Stimulated activated naive B cell treated with anti-CD40 and anti-IgM and Interleukin-4, amounts not matched to agents 10 μg/mL and 1 μg/mL and 100 μg/mL, for 72 hours (primary cell): Measurements from ENCODE around the gene PPARG.
"Not testable (repeated sequence)": the region's sequence is repeated elsewhere in the genome, so short reads cannot be mapped to it uniquely, and the experiment has no call there.

Experiments used
- ATAC-seq, 2 donors: fragments of 150-1000 bp; cut with Tn5 transposase; replicated peaks; 2 replicates each; pipeline ENCODE4 v1.10.0; 2021; ENCODE audit warnings: moderate library complexity in 1 of 2
- DNase-seq: peaks from one replicate; pipeline ENCODE4 v3.0.0; 2021
- H3K27ac Mint-ChIP-seq: one replicate; pipeline ENCODE4 v1.8.0; 2022; ENCODE audit warnings: mild to moderate bottlenecking, mixed read lengths
- H3K27me3 Mint-ChIP-seq, 2 donors: one replicate each; pipeline ENCODE4 v1.8.0; 2022; ENCODE audit warnings: mixed read lengths in 2 of 2
- H3K36me3 Mint-ChIP-seq, 2 donors: one replicate each; pipeline ENCODE4 v1.8.0; 2022; ENCODE audit warnings: mixed read lengths in 2 of 2, mild to moderate bottlenecking in 1 of 2
- H3K4me1 Mint-ChIP-seq, 2 donors: one replicate each; pipeline ENCODE4 v1.8.0; 2022; ENCODE audit warnings: mixed read lengths in 2 of 2, mild to moderate bottlenecking in 1 of 2
- H3K4me3 Mint-ChIP-seq, 2 donors: one replicate each; pipeline ENCODE4 v1.8.0; 2022; ENCODE audit warnings: mild to moderate bottlenecking in 2 of 2, mixed read lengths in 2 of 2, moderate library complexity in 1 of 2
- H3K9me3 Mint-ChIP-seq, 2 donors: one replicate each; pipeline ENCODE4 v1.8.0; 2022; ENCODE audit warnings: mixed read lengths in 2 of 2, mild to moderate bottlenecking in 1 of 2

PPARG gene

GRCh38 chr3:12439161-12439940, 150.5 kb downstream of the PPARG start:
- ATAC-seq, result no peak
- DNase-seq, result no peak
- no peaks in the 10 kb centered on the region for H3K9me3 Mint-ChIP-seq
- H3K36me3 Mint-ChIP-seq, result no peaks in the 10 kb centered on the region
- no peak overlapping the region for H3K4me3 Mint-ChIP-seq
- no peak overlapping the region for H3K27ac Mint-ChIP-seq
- H3K27me3 Mint-ChIP-seq, result peaks cover 22 to 43% of the 10 kb centered on the region in 2 donors
- peaks cover 0 to 3% of the 10 kb centered on the region in 2 donors for H3K4me1 Mint-ChIP-seq

- no peak for ATAC-seq
- Mint-ChIP-seq H3K4me3 (no peak overlapping the region), H3K4me1 (peaks cover 0 to 3% of the 10 kb centered on the region in 2 donors), H3K27me3 (peaks cover 35 to 55% of the 10 kb centered on the region in 2 donors), H3K9me3 (no peaks in the 10 kb centered on the region), H3K27ac (no peak overlapping the region), H3K36me3 (no peaks in the 10 kb centered on the region)
- DNase-seq, result no peak
Observed at GRCh38 chr3:12440927-12441714, 152.3 kb downstream of the PPARG start.

- H3K27me3 Mint-ChIP-seq, result peaks cover 27 to 48% of the 10 kb centered on the region in 2 donors
- H3K9me3 Mint-ChIP-seq, result peaks cover 0 to under 1% of the 10 kb centered on the region in 2 donors
- no peak overlapping the region for H3K27ac Mint-ChIP-seq
- DNase-seq, result no peak
- no peak overlapping the region for H3K4me3 Mint-ChIP-seq
- no peak for ATAC-seq
- H3K4me1 Mint-ChIP-seq, result peaks cover 0 to 3% of the 10 kb centered on the region in 2 donors
- no peaks in the 10 kb centered on the region for H3K36me3 Mint-ChIP-seq
Observed at GRCh38 chr3:12442654-12443501, 154.0 kb downstream of the PPARG start.

GRCh38 chr3:12443781-12444522, 155.1 kb downstream of the PPARG start:
- no peaks in the 10 kb centered on the region for H3K36me3 Mint-ChIP-seq
- H3K9me3 Mint-ChIP-seq, result peaks cover 0 to 4% of the 10 kb centered on the region in 2 donors
- no peak overlapping the region for H3K4me3 Mint-ChIP-seq
- DNase-seq (no peak), ATAC-seq (no peak)
- peaks cover 0 to 3% of the 10 kb centered on the region in 2 donors for H3K4me1 Mint-ChIP-seq
- peaks cover 30 to 48% of the 10 kb centered on the region in 2 donors for H3K27me3 Mint-ChIP-seq
- no peak overlapping the region for H3K27ac Mint-ChIP-seq

- Mint-ChIP-seq H3K27ac (no peak overlapping the region), H3K27me3 (peaks cover 30 to 48% of the 10 kb centered on the region in 2 donors), H3K9me3 (peaks cover 0 to 4% of the 10 kb centered on the region in 2 donors), H3K4me1 (peaks cover 0 to 3% of the 10 kb centered on the region in 2 donors), H3K36me3 (no peaks in the 10 kb centered on the region), H3K4me3 (no peak overlapping the region)
- no peak for DNase-seq
- ATAC-seq, result no peak
Observed at GRCh38 chr3:12444582-12445471, 156.0 kb downstream of the PPARG start.

- no peak for DNase-seq
- no peaks in the 10 kb centered on the region for H3K36me3 Mint-ChIP-seq
- no peak overlapping the region for H3K4me3 Mint-ChIP-seq
- H3K27ac Mint-ChIP-seq, result no peak overlapping the region
- H3K4me1 Mint-ChIP-seq, result peaks cover 0 to 3% of the 10 kb centered on the region in 2 donors
- ATAC-seq, result no peak
- H3K9me3 Mint-ChIP-seq, result peaks cover 0 to 4% of the 10 kb centered on the region in 2 donors
- H3K27me3 Mint-ChIP-seq, result peaks cover 30 to 48% of the 10 kb centered on the region in 2 donors
Observed at GRCh38 chr3:12445523-12446240, 156.8 kb downstream of the PPARG start.

- Mint-ChIP-seq H3K27me3 (peaks cover 30 to 47% of the 10 kb centered on the region in 2 donors), H3K4me3 (no peak overlapping the region), H3K36me3 (no peaks in the 10 kb centered on the region), H3K9me3 (peaks cover 0 to 4% of the 10 kb centered on the region in 2 donors), H3K27ac (no peak overlapping the region), H3K4me1 (peaks cover 0 to 3% of the 10 kb centered on the region in 2 donors)
- DNase-seq (no peak), ATAC-seq (no peak)
Observed at GRCh38 chr3:12446298-12446697, 157.4 kb downstream of the PPARG start.

GRCh38 chr3:12447075-12447474, 158.2 kb downstream of the PPARG start:
- Mint-ChIP-seq H3K27me3 (peaks cover 30 to 43% of the 10 kb centered on the region in 2 donors), H3K27ac (no peak overlapping the region), H3K4me3 (no peak overlapping the region), H3K4me1 (peaks cover 0 to 3% of the 10 kb centered on the region in 2 donors), H3K36me3 (no peaks in the 10 kb centered on the region), H3K9me3 (peaks cover 2 to 4% of the 10 kb centered on the region in 2 donors)
- ATAC-seq, result no peak
- DNase-seq, result no peak

- peaks cover 23 to 34% of the 10 kb centered on the region in 2 donors for H3K27me3 Mint-ChIP-seq
- not testable (repeated sequence) for H3K36me3 Mint-ChIP-seq, ATAC-seq, H3K27ac Mint-ChIP-seq, H3K4me3 Mint-ChIP-seq, H3K9me3 Mint-ChIP-seq, H3K4me1 Mint-ChIP-seq, DNase-seq
Observed at GRCh38 chr3:12448404-12449202, 159.7 kb downstream of the PPARG start.

GRCh38 chr3:12449889-12450682, 161.2 kb downstream of the PPARG start:
- Mint-ChIP-seq H3K27me3 (peaks cover 15 to 20% of the 10 kb centered on the region in 2 donors), H3K9me3 (peaks cover 2 to 4% of the 10 kb centered on the region in 2 donors), H3K36me3 (no peaks in the 10 kb centered on the region), H3K27ac (no peak overlapping the region), H3K4me1 (no peaks in the 10 kb centered on the region), H3K4me3 (no peak overlapping the region)
- ATAC-seq (no peak), DNase-seq (no peak)

- ATAC-seq, result no peak
- Mint-ChIP-seq H3K9me3 (peaks cover 2 to 4% of the 10 kb centered on the region in 2 donors), H3K27me3 (peaks cover 4 to 6% of the 10 kb centered on the region in 2 donors), H3K36me3 (no peaks in the 10 kb centered on the region), H3K4me3 (no peak overlapping the region), H3K4me1 (no peaks in the 10 kb centered on the region), H3K27ac (no peak overlapping the region)
- no peak for DNase-seq
Observed at GRCh38 chr3:12451481-12451880, 162.6 kb downstream of the PPARG start.
